Brain microvascular endothelial cell (primary cell): Measurements from ENCODE around the gene RAPGEF6.
"Not testable (repeated sequence)": the region's sequence is repeated elsewhere in the genome, so short reads cannot be mapped to it uniquely, and the experiment has no call there.

Experiments
- DNase-seq: peaks from one replicate; pipeline ENCODE4 v3.0.0-alpha.2; 2020
- H3K27ac ChIP-seq: fragments of 250-450 bp; sonication (Bioruptor Pico); 2 replicates; pipeline ENCODE4 v1.5.1; 2020; ENCODE audit warnings: mild to moderate bottlenecking, moderate library complexity
- H3K27me3 ChIP-seq: fragments of 250-450 bp; sonication (Bioruptor Pico); replicated peaks from 2 replicates; pipeline ENCODE4 v1.5.1; 2020; ENCODE audit warnings: mild to moderate bottlenecking
- H3K36me3 ChIP-seq: fragments of 250-450 bp; sonication (Bioruptor Pico); replicated peaks from 2 replicates; pipeline ENCODE4 v1.5.1; 2020; ENCODE audit warnings: mild to moderate bottlenecking
- H3K4me3 ChIP-seq: 2 replicates; pipeline ENCODE4 v1.5.1; 2011; ENCODE audit warnings: low read depth, mild to moderate bottlenecking, control low read depth, low read length, moderate library complexity
- in situ Hi-C: cut with HindIII; loops from 2 replicates; pipeline ENCODE4 v1.10.0; 2017; ENCODE audit warnings: low sequenced_read_pairs, low pct_ligation_motif_present
- TF ChIP-seq, protein P1 (sequence below): IDR thresholded peaks from 2 replicates; pipeline ENCODE4 v1.5.1; 2011; ENCODE audit warnings: low read depth, mild to moderate bottlenecking, moderate library complexity, low read length, control low read depth, inconsistent platforms; ENCODE audit errors: missing control alignments

Gene RAPGEF6

DNA sequence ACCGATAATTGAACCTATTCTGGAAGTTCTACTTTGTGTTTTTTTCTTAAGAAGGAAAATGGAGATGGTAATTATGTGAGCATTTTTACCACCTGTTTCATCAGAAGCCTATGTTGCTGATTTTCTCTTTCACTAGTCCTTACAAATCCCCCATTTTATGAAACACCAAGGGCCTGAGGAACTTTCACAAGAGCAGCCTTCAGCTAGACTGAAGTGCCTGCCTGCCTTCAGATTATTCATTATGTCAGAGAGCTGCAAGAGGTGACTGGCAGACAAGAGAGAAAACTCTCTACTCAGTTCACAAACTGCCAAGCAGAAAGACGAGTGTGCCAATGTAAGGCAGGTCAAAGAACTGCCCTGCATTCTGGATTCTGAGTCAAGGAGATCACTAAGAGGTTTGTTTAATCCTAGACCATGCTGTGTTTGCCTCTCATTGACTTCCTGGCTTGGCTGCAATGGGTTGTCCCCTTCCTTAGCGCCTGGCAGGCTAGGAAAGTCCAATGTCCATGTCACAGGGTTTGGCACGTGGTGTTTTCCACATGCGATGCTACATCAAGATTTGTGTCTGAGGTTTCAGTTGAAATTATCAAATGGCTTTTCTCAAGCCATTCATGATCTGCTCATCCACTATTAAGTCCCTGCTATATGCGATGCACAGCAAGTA, 227.9 kb downstream of the RAPGEF6 start:
- Histone ChIP-seq H3K27ac (no peak overlapping the region), H3K4me3 (no peak overlapping the region), H3K36me3 (no peaks in the 10 kb centered on the region), H3K27me3 (no peaks in the 10 kb centered on the region)
- DNase-seq: no peak
- in situ Hi-C loops: no loop called here
- TF ChIP-seq, protein P1, sequence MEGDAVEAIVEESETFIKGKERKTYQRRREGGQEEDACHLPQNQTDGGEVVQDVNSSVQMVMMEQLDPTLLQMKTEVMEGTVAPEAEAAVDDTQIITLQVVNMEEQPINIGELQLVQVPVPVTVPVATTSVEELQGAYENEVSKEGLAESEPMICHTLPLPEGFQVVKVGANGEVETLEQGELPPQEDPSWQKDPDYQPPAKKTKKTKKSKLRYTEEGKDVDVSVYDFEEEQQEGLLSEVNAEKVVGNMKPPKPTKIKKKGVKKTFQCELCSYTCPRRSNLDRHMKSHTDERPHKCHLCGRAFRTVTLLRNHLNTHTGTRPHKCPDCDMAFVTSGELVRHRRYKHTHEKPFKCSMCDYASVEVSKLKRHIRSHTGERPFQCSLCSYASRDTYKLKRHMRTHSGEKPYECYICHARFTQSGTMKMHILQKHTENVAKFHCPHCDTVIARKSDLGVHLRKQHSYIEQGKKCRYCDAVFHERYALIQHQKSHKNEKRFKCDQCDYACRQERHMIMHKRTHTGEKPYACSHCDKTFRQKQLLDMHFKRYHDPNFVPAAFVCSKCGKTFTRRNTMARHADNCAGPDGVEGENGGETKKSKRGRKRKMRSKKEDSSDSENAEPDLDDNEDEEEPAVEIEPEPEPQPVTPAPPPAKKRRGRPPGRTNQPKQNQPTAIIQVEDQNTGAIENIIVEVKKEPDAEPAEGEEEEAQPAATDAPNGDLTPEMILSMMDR: no peak

GRCh38 chr5:131406076-131406475, 229.0 kb downstream of the RAPGEF6 start:
- no peaks in the 10 kb centered on the region for H3K36me3 ChIP-seq
- H3K4me3 ChIP-seq: no peak overlapping the region
- in situ Hi-C loops: no loop called here
- no peak for DNase-seq
- H3K27ac ChIP-seq: no peak overlapping the region
- TF ChIP-seq, protein P1: no peak
- no peaks in the 10 kb centered on the region for H3K27me3 ChIP-seq

- in situ Hi-C loops: no loop called here
- Histone ChIP-seq H3K27me3 (no peaks in the 10 kb centered on the region), H3K36me3 (no peaks in the 10 kb centered on the region), H3K4me3 (no peak overlapping the region), H3K27ac (no peak overlapping the region)
- TF ChIP-seq, protein P1: no peak
- no peak for DNase-seq
Observed at GRCh38 chr5:131405674-131406073, 229.4 kb downstream of the RAPGEF6 start.

DNA sequence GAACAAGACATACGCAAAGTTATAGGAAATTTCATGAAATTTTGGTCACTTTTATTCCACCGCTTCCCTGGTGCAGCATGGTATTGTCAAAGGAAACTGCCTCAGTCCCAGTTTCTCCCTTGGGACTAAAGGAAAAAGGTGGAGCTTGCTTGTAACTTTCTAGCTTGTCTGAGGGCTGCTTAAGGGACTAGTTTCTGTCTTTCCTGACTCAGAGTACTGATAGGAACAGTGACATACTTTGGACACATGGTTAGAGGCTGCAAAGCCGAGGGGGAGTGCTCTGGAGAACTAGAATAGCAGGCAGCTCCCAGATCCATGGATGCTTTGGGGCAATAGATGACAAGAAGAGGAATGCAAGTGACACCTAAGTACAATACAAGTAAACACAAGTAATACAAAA, 234.4 kb downstream of the RAPGEF6 start:
- TF ChIP-seq, protein P1: no peak

GRCh38 chr5:131399007-131399406, 236.0 kb downstream of the RAPGEF6 start:
- H3K36me3 ChIP-seq, in situ Hi-C loops, H3K27me3 ChIP-seq, DNase-seq, H3K4me3 ChIP-seq, H3K27ac ChIP-seq: not testable (repeated sequence)

More for the DNA sequence above, 234.4 kb downstream of the RAPGEF6 start:
- H3K27me3 ChIP-seq: no peaks in the 10 kb centered on the region
- no peak overlapping the region for H3K27ac ChIP-seq
- DNase-seq: no peak
- in situ Hi-C loops: no loop called here
- H3K36me3 ChIP-seq: peaks cover 2% of the 10 kb centered on the region
- no peak overlapping the region for H3K4me3 ChIP-seq

DNA sequence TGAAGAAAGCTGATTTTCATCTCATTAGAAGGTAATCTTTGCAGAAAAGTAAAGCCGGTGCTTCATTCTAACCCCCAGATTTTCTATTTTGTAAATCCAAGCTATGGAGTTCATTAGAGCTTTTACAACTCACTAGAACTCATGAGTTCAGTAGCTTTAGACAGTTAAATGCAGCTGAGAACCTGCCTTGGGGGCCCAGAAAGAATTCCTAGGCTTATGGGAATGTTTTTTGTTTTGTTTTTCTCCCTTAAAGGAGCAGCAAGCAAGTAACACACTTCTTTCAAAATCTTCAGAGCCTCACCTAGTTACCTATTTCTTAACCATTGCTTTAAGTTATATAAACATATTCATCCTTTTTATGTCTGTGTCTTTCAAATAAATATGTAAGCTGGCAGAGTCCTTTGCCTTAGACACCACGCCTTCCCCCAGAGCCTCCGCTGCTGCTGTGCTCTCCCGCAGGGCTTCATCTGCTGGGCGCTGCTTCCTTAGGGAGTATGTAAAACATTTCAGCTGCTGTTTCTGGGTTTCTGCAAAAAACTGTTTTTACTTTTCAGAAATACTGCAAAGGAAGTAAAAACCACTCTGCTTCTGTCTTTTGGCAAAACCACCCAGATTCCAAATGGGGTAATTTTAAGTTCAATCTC, 238.3 kb downstream of the RAPGEF6 start:
- in situ Hi-C loops: no loop called here
- Histone ChIP-seq H3K4me3 (no peak overlapping the region), H3K27me3 (no peaks in the 10 kb centered on the region), H3K27ac (no peak overlapping the region), H3K36me3 (peaks cover 8% of the 10 kb centered on the region)
- TF ChIP-seq, protein P1: no peak
- no peak for DNase-seq
